HEK293 (cell line): ENCODE measurements around the gene DOCK4.

Experiments
- GFI1B ChIP-seq: fragments of 450-650 bp; formaldehyde crosslinking; IDR thresholded peaks from 2 replicates; pipeline ENCODE4 v1.5.1; 2016; ENCODE audit warnings: missing biosample characterization, missing genetic modification characterization
- GLI2 ChIP-seq: fragments of 450-650 bp; formaldehyde crosslinking; IDR thresholded peaks from 2 replicates; pipeline ENCODE4; 2017; ENCODE audit warnings: missing biosample characterization, missing genetic modification characterization, low read depth, borderline replicate concordance
- GLIS1 ChIP-seq: fragments of 450-650 bp; formaldehyde crosslinking; IDR thresholded peaks from 2 replicates; pipeline ENCODE4 v1.5.1; 2016; ENCODE audit warnings: missing biosample characterization, missing genetic modification characterization
- HIC1 ChIP-seq: fragments of 450-650 bp; formaldehyde crosslinking; IDR thresholded peaks from 2 replicates; pipeline ENCODE4 v1.5.1; 2016; ENCODE audit warnings: missing biosample characterization, missing genetic modification characterization
- HOXC10 ChIP-seq: sonication (generic); formaldehyde crosslinking; IDR thresholded peaks from 2 replicates; pipeline ENCODE4 v1.8.1; 2023; ENCODE audit warnings: mild to moderate bottlenecking, missing genetic modification reagents
- IKZF3 ChIP-seq: fragments of 450-650 bp; IDR thresholded peaks from 2 replicates; pipeline ENCODE4 v1.5.0; 2018; ENCODE audit warnings: missing biosample characterization, mild to moderate bottlenecking, missing genetic modification characterization, moderate library complexity
- KLF10 ChIP-seq: fragments of 450-650 bp; IDR thresholded peaks from 2 replicates; pipeline ENCODE4 v1.5.1; 2018; ENCODE audit warnings: missing biosample characterization, mild to moderate bottlenecking, missing genetic modification characterization
- KLF17 ChIP-seq: fragments of 450-650 bp; formaldehyde crosslinking; IDR thresholded peaks from 2 replicates; pipeline ENCODE4 v1.5.1; 2016; ENCODE audit warnings: missing biosample characterization, missing genetic modification characterization
- OSR2 ChIP-seq: fragments of 450-650 bp; formaldehyde crosslinking; IDR thresholded peaks from 2 replicates; pipeline ENCODE4 v1.5.1; 2016; ENCODE audit warnings: missing biosample characterization, missing genetic modification characterization
- RBAK ChIP-seq: fragments of 450-650 bp; formaldehyde crosslinking; IDR thresholded peaks from 2 replicates; pipeline ENCODE4 v1.5.1; 2016; ENCODE audit warnings: missing biosample characterization, missing genetic modification characterization
- REPIN1 ChIP-seq: fragments of 450-650 bp; formaldehyde crosslinking; IDR thresholded peaks from 2 replicates; pipeline ENCODE4 v1.5.1; 2017; ENCODE audit warnings: missing biosample characterization, missing genetic modification characterization, low read depth
- SCRT2 ChIP-seq: fragments of 450-650 bp; formaldehyde crosslinking; IDR thresholded peaks from 2 replicates; pipeline ENCODE4 v1.5.1; 2016; ENCODE audit warnings: missing biosample characterization, missing genetic modification characterization
- ZFP37 ChIP-seq: fragments of 450-650 bp; formaldehyde crosslinking; IDR thresholded peaks from 2 replicates; pipeline ENCODE4 v1.5.1; 2016; ENCODE audit warnings: missing biosample characterization, missing genetic modification characterization
- ZNF121 ChIP-seq: fragments of 450-650 bp; formaldehyde crosslinking; IDR thresholded peaks from 2 replicates; pipeline ENCODE4 v1.5.1; 2016; ENCODE audit warnings: missing biosample characterization, missing genetic modification characterization
- ZNF148 ChIP-seq: fragments of 450-650 bp; formaldehyde crosslinking; IDR thresholded peaks from 2 replicates; pipeline ENCODE4 v1.5.0; 2017; ENCODE audit warnings: missing biosample characterization, missing genetic modification characterization, borderline replicate concordance
- ZNF157 ChIP-seq: fragments of 450-650 bp; formaldehyde crosslinking; IDR thresholded peaks from 2 replicates; pipeline ENCODE4 v1.5.1; 2016; ENCODE audit warnings: missing biosample characterization, missing genetic modification characterization
- ZNF169 ChIP-seq: fragments of 450-650 bp; formaldehyde crosslinking; IDR thresholded peaks from 2 replicates; pipeline ENCODE4 v1.5.1; 2016; ENCODE audit warnings: missing biosample characterization, missing genetic modification characterization
- ZNF221 ChIP-seq: fragments of 450-650 bp; formaldehyde crosslinking; IDR thresholded peaks from 2 replicates; pipeline ENCODE4 v1.5.1; 2017; ENCODE audit warnings: missing biosample characterization, missing genetic modification characterization, borderline replicate concordance
- ZNF292 ChIP-seq: fragments of 450-650 bp; formaldehyde crosslinking; IDR thresholded peaks from 2 replicates; pipeline ENCODE4 v1.5.1; 2016; ENCODE audit warnings: low read depth, missing biosample characterization, missing genetic modification characterization, borderline replicate concordance
- ZNF350 ChIP-seq: fragments of 450-650 bp; formaldehyde crosslinking; IDR thresholded peaks from 2 replicates; pipeline ENCODE4 v1.5.0; 2017; ENCODE audit warnings: missing biosample characterization, mild to moderate bottlenecking, missing genetic modification characterization
- ZNF394 ChIP-seq: fragments of 450-650 bp; formaldehyde crosslinking; IDR thresholded peaks from 2 replicates; pipeline ENCODE4 v1.5.1; 2016; ENCODE audit warnings: missing biosample characterization, missing genetic modification characterization, mild to moderate bottlenecking, moderate library complexity, borderline replicate concordance
- ZNF473 ChIP-seq: fragments of 450-650 bp; formaldehyde crosslinking; IDR thresholded peaks from 2 replicates; pipeline ENCODE4 v1.5.1; 2017; ENCODE audit warnings: missing biosample characterization, missing genetic modification characterization
- ZNF48 ChIP-seq: fragments of 450-650 bp; formaldehyde crosslinking; IDR thresholded peaks from 2 replicates; pipeline ENCODE4 v1.5.1; 2016; ENCODE audit warnings: missing biosample characterization, missing genetic modification characterization
- ZNF544 ChIP-seq: fragments of 450-650 bp; formaldehyde crosslinking; IDR thresholded peaks from 2 replicates; pipeline ENCODE4 v1.5.0; 2017; ENCODE audit warnings: missing biosample characterization, missing genetic modification characterization
- ZNF555 ChIP-seq: fragments of 450-650 bp; formaldehyde crosslinking; conservative IDR thresholded peaks from 2 replicates; pipeline ENCODE4 v1.5.1; 2017; ENCODE audit warnings: missing biosample characterization, mild to moderate bottlenecking, missing genetic modification characterization, inconsistent platforms
- ZNF610 ChIP-seq: fragments of 450-650 bp; formaldehyde crosslinking; IDR thresholded peaks from 2 replicates; pipeline ENCODE4 v1.5.1; 2016; ENCODE audit warnings: missing biosample characterization, missing genetic modification characterization, borderline replicate concordance
- ZNF624 ChIP-seq: fragments of 450-650 bp; formaldehyde crosslinking; IDR thresholded peaks from 2 replicates; pipeline ENCODE4 v1.5.1; 2017; ENCODE audit warnings: missing biosample characterization, missing genetic modification characterization
- ZNF639 ChIP-seq: fragments of 450-650 bp; formaldehyde crosslinking; IDR thresholded peaks from 2 replicates; pipeline ENCODE4 v1.5.1; 2016; ENCODE audit warnings: missing biosample characterization, missing genetic modification characterization
- ZNF692 ChIP-seq: fragments of 450-650 bp; formaldehyde crosslinking; IDR thresholded peaks from 2 replicates; pipeline ENCODE4 v1.5.1; 2016; ENCODE audit warnings: missing biosample characterization, missing genetic modification characterization
- ZNF707 ChIP-seq: fragments of 450-650 bp; formaldehyde crosslinking; IDR thresholded peaks from 2 replicates; pipeline ENCODE4 v1.5.1; 2016; ENCODE audit warnings: missing biosample characterization, missing genetic modification characterization
- ZNF792 ChIP-seq: fragments of 450-650 bp; formaldehyde crosslinking; IDR thresholded peaks from 2 replicates; pipeline ENCODE4 v1.5.1; 2016; ENCODE audit warnings: missing biosample characterization, missing genetic modification characterization
- ZNF843 ChIP-seq: fragments of 450-650 bp; formaldehyde crosslinking; IDR thresholded peaks from 2 replicates; pipeline ENCODE4 v1.5.1; 2016; ENCODE audit warnings: missing biosample characterization, missing genetic modification characterization
- ZXDB ChIP-seq: fragments of 450-650 bp; formaldehyde crosslinking; IDR thresholded peaks from 2 replicates; pipeline ENCODE4 v1.5.1; 2016; ENCODE audit warnings: missing biosample characterization, missing genetic modification characterization
- TF ChIP-seq, protein P1 (sequence below): fragments of 450-650 bp; formaldehyde crosslinking; IDR thresholded peaks from 2 replicates; pipeline ENCODE4 v1.5.1; 2016; ENCODE audit warnings: missing biosample characterization, missing genetic modification characterization

DOCK4 gene

DNA sequence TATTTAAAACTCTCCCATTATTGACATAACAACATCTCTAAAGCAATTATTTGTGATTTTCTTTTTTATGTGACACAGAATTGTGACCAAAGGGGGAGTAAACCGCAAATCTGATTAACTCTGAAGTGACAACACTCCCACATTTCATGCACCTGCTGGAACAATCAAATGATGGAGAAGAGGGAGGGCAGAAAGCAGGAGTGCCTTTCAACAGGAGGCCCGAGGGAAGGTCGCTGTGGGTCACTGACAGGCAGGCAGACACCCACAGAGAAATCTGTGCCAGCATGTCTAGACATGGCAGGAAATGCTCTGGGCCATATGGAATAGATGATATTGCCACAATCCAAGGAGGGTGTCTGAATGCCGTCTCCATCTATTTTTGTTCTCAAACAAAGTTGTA, 247.3 kb downstream of the DOCK4 start (continued):
- no peak for TF ChIP-seq GLI2 (tag by site-specific recombination)
- TF ChIP-seq REPIN1 = no peak
- no peak for TF ChIP-seq ZNF555 (tag by site-specific recombination)
- TF ChIP-seq GFI1B (tag by site-specific recombination) = peak; percentile 92
- no peak for TF ChIP-seq ZNF48 (tag by site-specific recombination)
- no peak for TF ChIP-seq ZFP37
- TF ChIP-seq ZNF610 (tag by site-specific recombination) = no peak
- no peak for TF ChIP-seq ZNF169 (tag by site-specific recombination)
- peak; percentile 62 for TF ChIP-seq GLIS1 (tag by site-specific recombination)
- peak; percentile 63 for TF ChIP-seq SCRT2
- TF ChIP-seq ZNF707 (tag by site-specific recombination) = no peak
- peak; percentile 62 for TF ChIP-seq ZNF843
- no peak for TF ChIP-seq ZNF121 (tag by site-specific recombination)
- TF ChIP-seq ZNF639 (tag by site-specific recombination) = no peak
- TF ChIP-seq HIC1 (tag by site-specific recombination) = no peak
- no peak for TF ChIP-seq ZNF148 (tag by site-specific recombination)
- no peak for TF ChIP-seq RBAK (tag by site-specific recombination)
- TF ChIP-seq ZNF624 = no peak
- no peak for TF ChIP-seq ZNF292 (tag by site-specific recombination)
- no peak for TF ChIP-seq ZNF544
- no peak for TF ChIP-seq ZNF157 (tag by site-specific recombination)
- TF ChIP-seq OSR2 (tag by site-specific recombination) = peak; percentile 76
- 0 out of 2 replicates have a peak, but pooled peaks have one; percentile 53 for TF ChIP-seq IKZF3 (tag by site-specific recombination)
- TF ChIP-seq ZNF350 (tag by site-specific recombination) = no peak
- TF ChIP-seq ZNF792 (tag by site-specific recombination) = no peak
- TF ChIP-seq ZNF394 (tag by site-specific recombination) = no peak
- TF ChIP-seq ZNF221 (tag by site-specific recombination) = no peak
- peak; percentile 55; the same call in 1 of the 2 replicates for TF ChIP-seq KLF17
- TF ChIP-seq ZNF473 (tag by site-specific recombination) = no peak
- no peak for TF ChIP-seq ZXDB (tag by site-specific recombination)
- TF ChIP-seq, protein P1, sequence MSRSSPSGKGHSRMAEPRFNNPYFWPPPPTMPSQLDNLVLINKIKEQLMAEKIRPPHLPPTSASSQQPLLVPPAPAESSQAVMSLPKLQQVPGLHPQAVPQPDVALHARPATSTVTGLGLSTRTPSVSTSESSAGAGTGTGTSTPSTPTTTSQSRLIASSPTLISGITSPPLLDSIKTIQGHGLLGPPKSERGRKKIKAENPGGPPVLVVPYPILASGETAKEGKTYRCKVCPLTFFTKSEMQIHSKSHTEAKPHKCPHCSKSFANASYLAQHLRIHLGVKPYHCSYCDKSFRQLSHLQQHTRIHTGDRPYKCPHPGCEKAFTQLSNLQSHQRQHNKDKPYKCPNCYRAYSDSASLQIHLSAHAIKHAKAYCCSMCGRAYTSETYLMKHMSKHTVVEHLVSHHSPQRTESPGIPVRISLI (tag by site-specific recombination) = no peak
- TF ChIP-seq HOXC10 (CRISPR knock-in tag) = no peak
- no peak for TF ChIP-seq ZNF692
- no peak for TF ChIP-seq KLF10
